Measurements from ENCODE around the gene AGBL3.
"Not testable (repeated sequence)": the region's sequence is repeated elsewhere in the genome, so short reads cannot be mapped to it uniquely, and the experiment has no call there.

GRCh38 chr7:135171581-135172291 lies 185.4 kb downstream of the AGBL3 start:
- not testable (repeated sequence) for TF ChIP-seq POLR2A, CTCF, EP300 (IDR thresholded peaks at IDR 0.05)

Data from ovary (tissue), 3 donors.